Measurements from ENCODE around the gene USP20.

The USP20 gene

GRCh38 chr9:129929496-129930125 is 94.4 kb downstream of the USP20 start:
- no peak for DNase-seq

GRCh38 chr9:129930743-129931142 is 95.5 kb downstream of the USP20 start:
- DNase-seq = peak; percentile 24 to 75
